HG02759 (cell line): ENCODE measurements around the gene ARHGAP6.
"Not testable (repeated sequence)": the region's sequence is repeated elsewhere in the genome, so short reads cannot be mapped to it uniquely, and the experiment has no call there.

Experiments
- ATAC-seq: cut with Tn5 transposase; IDR thresholded peaks from one replicate; pipeline ENCODE4 v1.9.1; 2021; ENCODE audit warnings: mild to moderate bottlenecking, moderate library complexity; ENCODE audit not compliant: unreplicated experiment

ARHGAP6 gene

DNA sequence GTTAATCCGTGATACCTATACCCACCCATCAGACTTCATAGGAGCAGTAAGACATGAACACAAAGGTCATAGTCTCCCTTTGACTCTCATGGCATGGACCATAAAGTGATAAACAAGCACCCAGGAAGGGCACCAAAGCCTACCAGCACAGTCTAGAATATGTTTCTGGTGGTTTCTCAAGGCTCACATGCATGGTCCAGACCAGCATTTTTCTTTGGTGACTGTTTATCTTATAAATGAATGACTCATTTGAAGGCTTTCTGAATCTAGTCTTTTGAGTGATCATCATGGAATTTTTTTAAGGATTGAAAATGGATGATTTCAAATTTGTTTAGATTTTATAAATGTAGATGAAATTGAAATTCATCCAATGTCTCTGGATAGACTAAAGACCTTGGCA is 404.5 kb downstream of the ARHGAP6 start:
- no peak for ATAC-seq

- no peak for ATAC-seq
Observed at GRCh38 chrX:11259437-11259836, 406.3 kb downstream of the ARHGAP6 start.

DNA sequence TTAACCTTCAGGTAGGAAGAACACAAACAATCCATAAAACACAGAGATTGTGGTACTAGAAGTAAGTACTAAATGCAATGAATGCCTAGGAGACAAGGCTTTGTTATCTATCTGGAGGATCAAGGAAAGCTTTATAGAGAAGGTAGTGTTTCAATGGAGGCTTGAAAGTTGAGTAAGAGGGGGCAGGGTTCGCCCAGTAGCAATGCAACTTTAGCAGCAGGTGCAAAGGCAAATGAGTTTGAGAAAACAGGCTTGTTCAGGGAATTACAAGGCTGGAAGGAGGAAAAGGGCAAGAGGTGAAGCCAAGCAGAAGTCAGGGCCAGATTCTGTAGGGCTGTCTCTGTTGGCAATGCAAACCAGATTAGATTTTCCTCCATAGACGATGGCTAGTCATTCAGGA is 408.0 kb downstream of the ARHGAP6 start:
- no peak for ATAC-seq

- no peak for ATAC-seq
Observed at GRCh38 chrX:11257290-11257689, 408.4 kb downstream of the ARHGAP6 start.

- ATAC-seq, result no peak
Observed at GRCh38 chrX:11254417-11255109, 411.2 kb downstream of the ARHGAP6 start.

GRCh38 chrX:11244636-11245035 is 421.1 kb downstream of the ARHGAP6 start:
- no peak for ATAC-seq

DNA sequence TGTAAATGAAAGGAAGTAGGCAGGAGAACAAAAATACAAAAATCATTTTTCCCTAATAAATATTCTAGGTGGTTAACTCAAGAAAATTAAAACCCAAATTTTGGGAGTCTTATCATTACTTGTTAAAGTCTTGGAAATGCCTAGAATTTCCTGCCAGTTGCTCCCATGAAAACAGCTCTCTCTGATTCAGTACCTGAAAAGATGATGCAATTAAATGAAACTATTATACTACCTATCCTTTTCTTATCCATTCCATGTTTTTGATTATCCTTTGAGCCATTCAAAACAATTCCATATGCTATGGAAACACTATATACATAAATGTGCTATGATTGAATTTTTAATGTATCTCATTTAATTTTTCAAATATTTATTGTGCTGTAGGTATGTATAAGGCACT is 423.0 kb downstream of the ARHGAP6 start:
- no peak for ATAC-seq

DNA sequence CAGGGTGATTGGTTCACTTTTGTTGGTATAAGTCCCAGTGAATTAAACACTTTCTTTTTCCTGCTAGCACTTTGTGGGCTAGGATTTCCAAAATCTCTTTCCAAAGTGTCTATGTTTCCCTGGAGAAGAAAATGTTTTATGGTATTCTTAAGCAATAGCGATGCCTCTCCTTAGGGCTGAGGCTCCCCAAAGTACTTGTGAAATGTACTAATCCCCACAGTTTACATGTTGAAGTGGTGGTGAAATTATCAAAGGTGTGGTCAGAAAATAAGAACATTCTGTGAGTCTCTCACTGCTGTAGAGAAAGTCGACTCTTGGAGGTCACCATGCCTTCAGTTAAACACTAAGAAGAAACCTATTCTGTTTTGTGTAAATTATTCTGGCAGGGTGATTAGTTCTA is 424.0 kb downstream of the ARHGAP6 start:
- no peak for ATAC-seq

DNA sequence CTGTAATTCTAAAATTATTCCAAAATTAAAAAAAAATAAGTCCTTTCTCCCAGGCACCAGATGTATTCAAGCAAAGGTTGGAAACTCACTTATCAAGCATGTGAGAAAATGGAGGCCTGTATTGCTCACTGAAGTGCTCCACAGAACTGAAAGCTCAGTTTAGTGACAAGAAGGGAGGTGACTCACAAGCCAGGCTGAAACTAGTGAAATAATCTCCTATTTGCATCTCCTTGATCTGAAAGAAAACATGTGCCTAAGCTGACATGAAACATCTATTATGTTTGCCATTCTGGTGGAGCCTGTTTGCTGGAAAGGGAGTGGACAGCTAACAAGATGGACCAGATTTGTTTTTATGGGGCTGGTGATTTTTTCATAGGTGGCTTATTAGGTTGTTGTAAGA is 426.5 kb downstream of the ARHGAP6 start:
- ATAC-seq, result peak; percentile 71

- ATAC-seq, result not testable (repeated sequence)
Observed at GRCh38 chrX:11235377-11235776, 430.3 kb downstream of the ARHGAP6 start.

GRCh38 chrX:11215191-11215921 is 450.4 kb downstream of the ARHGAP6 start:
- no peak for ATAC-seq

DNA sequence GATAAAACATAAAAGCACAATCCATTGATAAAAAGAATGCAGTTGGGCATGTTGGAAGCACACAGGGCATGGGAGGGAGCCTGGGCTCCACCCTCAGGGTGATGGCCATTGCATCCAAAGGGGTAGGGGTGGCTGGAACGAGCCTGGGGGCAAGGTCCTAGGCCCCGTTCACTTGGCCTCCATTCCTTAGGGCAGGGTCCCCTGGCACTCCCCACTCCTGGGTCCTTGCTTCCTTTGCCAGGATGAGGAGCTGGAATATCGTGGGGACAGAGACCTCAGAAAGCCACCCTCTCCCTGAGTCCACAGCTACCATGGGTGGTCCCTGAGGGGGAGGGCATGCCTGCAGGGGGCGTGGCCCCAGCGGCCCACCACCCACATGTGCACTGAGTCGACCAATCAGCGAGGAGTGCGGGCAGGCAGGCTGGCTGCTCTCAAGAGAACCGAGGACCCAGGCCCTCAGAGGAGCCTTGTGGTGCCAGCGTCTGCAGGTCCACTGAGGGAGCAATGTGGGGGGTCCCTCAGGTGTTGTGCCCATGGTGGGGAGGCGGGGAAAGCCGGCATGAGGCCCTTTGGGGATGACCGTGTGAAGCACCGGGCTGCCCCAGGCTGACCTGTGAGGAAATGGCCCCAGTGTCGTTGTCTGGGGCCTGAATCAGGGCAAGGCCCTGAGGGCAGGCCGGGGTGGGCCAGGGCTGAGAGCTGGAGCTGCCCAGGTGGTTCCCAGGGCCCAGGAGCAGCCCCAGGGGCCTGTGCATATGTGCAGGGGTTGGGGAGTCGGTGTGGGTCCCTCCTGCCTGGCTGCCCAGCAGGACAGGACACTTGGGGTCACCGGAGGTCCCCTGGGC is 451.2 kb downstream of the ARHGAP6 start:
- ATAC-seq, result no peak

DNA sequence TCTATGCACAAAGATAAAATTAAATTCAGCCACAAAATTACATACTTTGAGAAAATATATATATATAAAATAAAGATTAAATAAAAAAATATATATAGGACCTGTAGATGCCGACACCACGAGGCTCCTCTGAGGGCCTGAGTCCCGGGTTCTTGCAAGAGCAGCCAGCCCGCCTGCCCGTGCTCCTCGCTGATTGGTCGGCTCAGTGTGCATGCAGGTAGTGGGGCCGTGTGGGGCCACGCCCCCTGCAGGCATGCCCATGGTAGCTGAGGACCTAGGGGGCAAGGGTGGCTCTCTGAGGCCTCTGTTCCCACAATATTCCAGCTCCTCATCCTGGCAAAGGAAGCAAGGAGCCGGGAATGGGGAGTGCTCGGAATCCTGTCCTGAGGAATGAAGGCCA is 453.0 kb downstream of the ARHGAP6 start:
- no peak for ATAC-seq

DNA sequence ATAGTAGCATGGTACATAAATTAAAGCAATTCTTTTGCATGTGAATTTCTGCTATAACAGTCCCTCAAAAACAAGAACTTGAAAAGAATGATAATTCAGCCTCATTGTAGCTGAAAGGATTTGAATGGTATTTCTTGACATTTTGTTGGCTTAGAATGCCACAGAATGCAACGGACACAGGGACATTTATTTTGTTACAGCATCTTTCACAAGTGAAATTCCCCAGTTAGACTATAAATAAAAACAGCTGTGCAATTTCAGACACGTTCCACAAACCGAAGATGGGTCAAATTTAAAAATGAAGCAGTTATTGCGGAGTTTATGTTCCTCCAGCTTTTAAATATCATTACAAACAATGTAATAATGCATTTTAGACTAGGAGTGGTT is 455.3 kb downstream of the ARHGAP6 start:
- no peak for ATAC-seq

GRCh38 chrX:11209798-11210414 is 455.8 kb downstream of the ARHGAP6 start:
- no peak for ATAC-seq

DNA sequence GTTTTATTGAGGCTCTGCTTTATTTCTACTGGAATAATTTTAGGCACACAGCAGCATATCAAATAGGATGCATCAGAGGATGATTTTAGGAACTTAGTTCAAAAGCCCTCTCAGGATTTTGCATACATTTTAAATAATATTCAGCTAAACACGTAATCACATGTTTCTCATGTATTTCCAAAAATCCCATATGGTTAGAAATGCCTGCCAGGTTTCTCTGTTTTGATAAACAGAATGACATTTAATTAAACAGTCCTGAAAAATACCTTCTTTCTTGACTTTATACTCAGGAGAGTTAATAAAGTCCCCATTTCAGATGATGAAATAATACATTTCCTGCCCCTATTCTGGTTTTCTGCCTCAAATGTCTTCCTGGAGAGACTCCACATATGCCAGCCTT is 459.0 kb downstream of the ARHGAP6 start:
- no peak for ATAC-seq

- no peak for ATAC-seq
Observed at GRCh38 chrX:11205796-11206195, 459.9 kb downstream of the ARHGAP6 start.

- ATAC-seq, result no peak
Observed at GRCh38 chrX:11197671-11198070, 468.0 kb downstream of the ARHGAP6 start.

GRCh38 chrX:11196476-11196875 is 469.2 kb downstream of the ARHGAP6 start:
- ATAC-seq, result no peak

GRCh38 chrX:11193035-11193469 is 472.7 kb downstream of the ARHGAP6 start:
- no peak for ATAC-seq
